LNCAP (cell line): ENCODE data around the gene VGLL1.

ENCODE experiments used
- TF ChIP-seq, protein P1 (sequence below): fragments of 450-650 bp; IDR thresholded peaks from 2 replicates; pipeline ENCODE4 v1.5.1; 2017; ENCODE audit warnings: mild to moderate bottlenecking

Gene VGLL1

DNA sequence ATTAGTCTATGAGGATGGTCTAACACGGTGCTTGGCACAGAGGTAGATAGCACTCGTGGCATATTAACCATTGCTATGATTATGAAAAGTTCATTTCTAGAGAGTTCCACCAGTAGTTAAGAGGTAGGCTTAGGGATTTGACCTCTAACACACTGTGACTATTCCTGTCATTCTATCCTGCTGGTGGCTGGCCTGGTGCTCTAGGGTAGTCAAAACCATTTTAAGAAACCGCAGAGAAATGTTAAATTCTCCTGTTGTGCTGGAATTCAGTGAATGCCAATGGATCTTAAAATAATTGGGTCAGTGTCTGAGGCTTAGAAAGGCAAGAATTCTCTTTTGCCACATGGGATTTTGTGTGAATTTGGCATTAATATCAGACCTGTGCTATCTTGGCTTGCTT is 53.9 kb downstream of the VGLL1 start:
- TF ChIP-seq, protein P1, sequence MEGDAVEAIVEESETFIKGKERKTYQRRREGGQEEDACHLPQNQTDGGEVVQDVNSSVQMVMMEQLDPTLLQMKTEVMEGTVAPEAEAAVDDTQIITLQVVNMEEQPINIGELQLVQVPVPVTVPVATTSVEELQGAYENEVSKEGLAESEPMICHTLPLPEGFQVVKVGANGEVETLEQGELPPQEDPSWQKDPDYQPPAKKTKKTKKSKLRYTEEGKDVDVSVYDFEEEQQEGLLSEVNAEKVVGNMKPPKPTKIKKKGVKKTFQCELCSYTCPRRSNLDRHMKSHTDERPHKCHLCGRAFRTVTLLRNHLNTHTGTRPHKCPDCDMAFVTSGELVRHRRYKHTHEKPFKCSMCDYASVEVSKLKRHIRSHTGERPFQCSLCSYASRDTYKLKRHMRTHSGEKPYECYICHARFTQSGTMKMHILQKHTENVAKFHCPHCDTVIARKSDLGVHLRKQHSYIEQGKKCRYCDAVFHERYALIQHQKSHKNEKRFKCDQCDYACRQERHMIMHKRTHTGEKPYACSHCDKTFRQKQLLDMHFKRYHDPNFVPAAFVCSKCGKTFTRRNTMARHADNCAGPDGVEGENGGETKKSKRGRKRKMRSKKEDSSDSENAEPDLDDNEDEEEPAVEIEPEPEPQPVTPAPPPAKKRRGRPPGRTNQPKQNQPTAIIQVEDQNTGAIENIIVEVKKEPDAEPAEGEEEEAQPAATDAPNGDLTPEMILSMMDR = no peak

DNA sequence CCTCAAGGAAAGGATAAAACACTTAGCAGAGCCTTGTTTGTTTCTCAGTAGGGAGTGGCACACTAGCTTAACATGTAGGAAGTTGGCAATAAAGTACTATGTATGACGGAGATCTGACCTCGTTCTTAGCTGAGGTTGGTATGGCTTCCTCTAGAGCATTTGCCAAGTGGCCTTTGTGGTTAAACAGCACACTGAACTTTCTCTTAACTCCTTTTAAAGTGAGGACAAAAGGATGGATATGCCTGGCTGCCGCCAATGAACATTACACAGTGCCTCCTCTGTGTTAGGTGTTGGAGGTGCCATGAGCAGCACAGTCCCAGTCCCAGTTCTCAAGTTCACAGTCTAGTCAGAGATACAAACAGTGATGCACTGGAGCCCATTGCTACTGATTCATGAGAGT is 54.4 kb downstream of the VGLL1 start:
- TF ChIP-seq, protein P1 = no peak

DNA sequence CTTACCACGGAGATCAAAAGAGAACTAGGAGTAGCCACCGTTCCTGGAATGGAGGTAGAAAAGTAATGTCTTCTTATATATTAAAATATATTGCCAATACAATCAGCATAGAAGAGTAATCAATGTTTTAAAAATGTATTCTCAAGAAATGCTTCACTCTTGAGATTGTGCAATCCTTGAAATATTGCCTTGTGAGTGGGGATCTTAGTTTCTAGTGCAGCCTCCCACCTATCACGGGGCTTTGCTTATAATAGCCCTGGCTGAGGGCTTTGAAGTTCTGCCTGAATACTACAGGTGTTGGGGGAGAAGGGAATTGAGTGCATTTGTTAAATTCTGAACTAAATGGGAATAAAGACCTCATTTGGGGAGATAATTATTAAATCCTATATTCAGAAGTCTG is 55.5 kb downstream of the VGLL1 start:
- TF ChIP-seq, protein P1 = no peak

DNA sequence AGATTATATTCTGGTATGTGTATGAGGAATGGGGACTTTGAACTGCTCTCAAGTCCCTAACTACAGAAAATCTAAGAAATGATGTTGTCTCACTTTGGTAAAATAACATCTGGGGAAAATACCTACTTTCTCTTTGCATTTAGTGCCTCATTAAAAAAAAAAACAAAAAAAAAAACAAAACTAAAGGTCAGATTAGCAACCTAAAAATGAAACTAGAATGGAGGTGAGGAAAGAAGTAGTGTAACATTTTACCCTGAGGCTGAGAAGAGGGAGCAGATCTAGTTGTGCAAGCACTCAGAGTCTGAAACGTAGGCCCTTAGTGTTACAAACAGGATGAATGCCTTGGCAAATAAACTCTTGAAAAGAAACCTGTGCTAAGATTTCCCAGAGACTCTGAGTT is 56.0 kb downstream of the VGLL1 start:
- TF ChIP-seq, protein P1 = no peak

DNA sequence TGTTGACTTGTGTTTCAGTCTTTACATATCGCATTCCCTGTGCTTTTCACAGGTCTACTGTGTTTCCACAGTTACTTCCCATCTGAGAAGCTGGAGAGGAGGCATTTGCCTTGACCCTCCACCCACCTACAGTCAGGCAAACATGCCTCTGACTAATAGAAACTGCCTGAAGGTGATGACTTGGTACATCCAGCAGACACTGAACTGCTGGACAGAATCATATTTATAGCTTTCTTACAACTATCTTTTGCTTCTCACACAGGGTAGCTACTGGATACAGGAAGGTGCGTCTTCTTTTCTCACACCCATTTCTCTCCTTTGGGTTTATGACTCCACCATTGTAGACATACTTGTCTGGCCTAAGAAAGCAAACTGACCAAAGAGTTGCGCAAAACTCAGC is 58.0 kb downstream of the VGLL1 start:
- TF ChIP-seq, protein P1 = no peak

DNA sequence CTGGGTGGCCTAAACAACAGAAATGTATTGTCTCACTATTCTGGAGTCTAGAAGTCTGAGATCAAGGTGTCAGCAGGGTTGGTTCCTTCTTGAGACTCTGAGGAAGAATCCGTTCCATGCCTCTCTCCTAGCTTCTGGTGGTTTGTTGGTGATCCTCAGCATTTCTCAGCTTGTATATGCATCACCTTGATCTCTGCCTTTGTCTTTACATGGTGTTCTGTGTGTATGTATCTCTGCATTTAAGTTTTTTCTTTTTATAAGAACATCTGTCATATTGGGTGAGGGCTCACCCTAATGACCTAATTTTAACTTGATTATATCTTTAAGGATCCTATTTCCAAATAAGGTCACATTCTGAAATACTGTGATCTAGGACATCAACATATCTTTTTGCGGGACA is 65.3 kb downstream of the VGLL1 start:
- TF ChIP-seq, protein P1 = no peak

DNA sequence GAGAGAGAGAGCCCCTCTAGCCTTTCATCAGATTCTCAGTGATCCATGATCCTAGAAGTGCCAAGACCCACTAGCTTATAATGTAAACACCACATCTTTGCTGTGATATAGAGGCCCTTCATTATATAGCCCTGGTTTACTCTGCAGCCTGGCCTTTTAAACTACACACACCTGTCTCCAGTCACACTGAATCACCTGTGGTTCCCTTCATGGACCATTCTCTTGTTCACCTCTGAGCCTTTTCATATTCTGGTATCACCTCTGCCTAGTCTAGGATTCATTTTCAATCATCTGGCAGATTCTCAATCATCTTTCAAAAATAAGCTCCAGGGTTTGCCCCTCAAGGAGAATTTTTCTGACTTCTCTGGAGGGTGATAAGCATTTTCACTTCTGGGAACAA is 65.9 kb downstream of the VGLL1 start:
- TF ChIP-seq, protein P1 = no peak

DNA sequence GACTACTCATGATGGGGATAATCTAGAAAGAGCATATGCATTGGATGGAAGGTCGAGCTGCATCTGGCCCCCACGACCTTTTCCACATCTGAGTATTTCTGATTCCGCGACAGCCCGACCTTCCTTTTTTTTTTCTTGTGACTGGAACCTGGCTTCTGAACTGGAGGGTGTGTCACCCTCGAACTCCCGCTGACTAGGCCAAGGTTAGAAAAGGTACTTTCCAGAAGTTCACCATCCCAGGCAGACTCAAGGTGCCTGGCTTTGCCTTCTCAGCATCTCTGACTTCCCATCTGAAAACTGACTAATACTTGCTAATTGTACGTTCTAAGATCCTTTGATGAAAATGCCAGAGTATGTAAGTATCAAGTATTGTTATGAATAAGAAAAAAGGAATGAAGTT is 66.6 kb downstream of the VGLL1 start:
- TF ChIP-seq, protein P1 = no peak
